NCI-H1694 treated with DMSO at 0.1 percent for 48 hours (cell line): Measurements from ENCODE around the gene EDC4.
A peak's percentile ranks its signal among the peaks of the same experiment; 100 is the strongest.
"Not testable (repeated sequence)": the region's sequence is repeated elsewhere in the genome, so short reads cannot be mapped to it uniquely, and the experiment has no call there.

Experiments used
- DNase-seq: peaks from one replicate; lab custom pipeline; 2025; lab: John Stamatoyannopoulos, UW

The EDC4 gene

DNA sequence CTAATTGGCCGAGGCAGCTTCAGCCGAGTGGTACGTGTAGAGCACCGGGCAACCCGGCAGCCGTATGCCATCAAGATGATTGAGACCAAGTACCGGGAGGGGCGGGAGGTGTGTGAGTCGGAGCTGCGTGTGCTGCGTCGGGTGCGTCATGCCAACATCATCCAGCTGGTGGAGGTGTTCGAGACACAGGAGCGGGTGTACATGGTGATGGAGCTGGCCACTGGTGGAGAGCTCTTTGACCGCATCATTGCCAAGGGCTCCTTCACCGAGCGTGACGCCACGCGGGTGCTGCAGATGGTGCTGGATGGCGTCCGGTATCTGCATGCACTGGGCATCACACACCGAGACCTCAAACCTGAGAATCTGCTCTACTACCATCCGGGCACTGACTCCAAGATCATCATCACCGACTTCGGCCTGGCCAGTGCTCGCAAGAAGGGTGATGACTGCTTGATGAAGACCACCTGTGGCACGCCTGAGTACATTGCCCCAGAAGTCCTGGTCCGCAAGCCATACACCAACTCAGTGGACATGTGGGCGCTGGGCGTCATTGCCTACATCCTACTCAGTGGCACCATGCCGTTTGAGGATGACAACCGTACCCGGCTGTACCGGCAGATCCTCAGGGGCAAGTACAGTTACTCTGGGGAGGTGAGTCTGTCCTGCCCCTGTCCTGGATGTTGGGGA, 36.3 kb downstream of the EDC4 start:
- no peak for DNase-seq

DNA sequence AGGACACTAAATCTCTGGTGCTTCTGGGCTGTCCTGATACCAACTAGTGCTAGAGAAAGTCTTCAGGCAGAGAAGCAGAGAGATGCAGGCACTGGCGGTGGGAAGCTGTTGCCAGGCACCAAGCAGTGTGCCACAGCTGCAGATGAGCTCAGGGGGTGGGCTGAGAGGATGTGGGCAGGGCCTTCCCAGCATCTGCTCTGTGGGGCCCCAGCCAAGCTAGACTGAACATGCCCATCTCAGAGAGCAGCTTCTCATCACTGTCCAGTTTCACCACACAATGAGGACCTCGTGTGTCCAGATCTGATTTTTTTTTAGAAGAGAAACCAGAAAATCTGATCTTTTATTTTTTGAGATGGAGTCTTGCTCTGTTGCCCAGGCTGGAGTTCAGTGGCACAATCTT, 37.3 kb downstream of the EDC4 start:
- peak; percentile 26 for DNase-seq

GRCh38 chr16:67914758-67915495, 42.1 kb downstream of the EDC4 start:
- no peak for DNase-seq

GRCh38 chr16:67915496-67915769, 42.6 kb downstream of the EDC4 start:
- not testable (repeated sequence) for DNase-seq

DNA sequence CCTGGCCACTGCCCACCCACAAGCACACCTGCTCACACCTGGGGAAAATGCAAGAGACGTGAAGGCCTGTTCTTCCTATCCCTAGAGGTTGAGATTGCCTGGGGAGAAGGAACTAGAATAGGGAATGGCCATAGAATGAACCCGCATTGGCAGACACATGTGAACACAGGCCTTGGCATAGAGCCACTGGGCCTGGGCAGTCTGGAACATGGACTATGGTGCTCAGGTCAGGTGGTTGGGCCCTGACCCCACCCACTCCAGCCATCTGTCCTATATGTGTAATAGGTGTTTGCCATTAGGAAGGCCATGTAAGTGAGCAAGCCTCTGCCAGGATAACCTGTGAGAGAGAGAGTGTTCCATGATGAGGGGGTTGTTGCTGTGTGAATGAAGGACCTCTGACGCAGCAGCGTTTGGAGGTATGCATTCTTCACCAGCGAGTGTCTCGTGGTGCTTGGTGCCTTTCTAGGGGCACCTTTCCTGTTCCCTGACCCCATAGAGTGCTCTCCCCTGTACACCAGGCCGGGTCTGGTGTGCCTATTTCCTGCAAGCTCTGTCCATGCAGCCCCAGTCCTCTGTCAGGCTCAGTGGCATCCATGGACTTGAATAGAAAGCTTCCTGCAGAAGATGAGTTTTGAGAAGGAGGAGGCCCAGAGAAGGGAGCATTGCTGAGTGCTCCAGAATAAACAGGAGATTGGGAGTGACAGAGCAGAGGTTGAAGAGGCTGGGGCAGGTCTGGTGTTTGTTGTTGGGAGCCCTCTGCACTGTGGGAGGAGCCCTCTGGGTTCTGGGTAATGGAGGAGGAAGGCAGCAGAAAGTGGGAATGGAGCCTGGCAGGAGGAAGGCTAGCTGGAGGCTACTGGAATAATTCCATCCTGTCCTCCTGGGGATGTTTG, 43.2 kb downstream of the EDC4 start:
- DNase-seq, result no peak

- DNase-seq, result no peak
Observed at GRCh38 chr16:67917140-67917851, 44.4 kb downstream of the EDC4 start.

DNA sequence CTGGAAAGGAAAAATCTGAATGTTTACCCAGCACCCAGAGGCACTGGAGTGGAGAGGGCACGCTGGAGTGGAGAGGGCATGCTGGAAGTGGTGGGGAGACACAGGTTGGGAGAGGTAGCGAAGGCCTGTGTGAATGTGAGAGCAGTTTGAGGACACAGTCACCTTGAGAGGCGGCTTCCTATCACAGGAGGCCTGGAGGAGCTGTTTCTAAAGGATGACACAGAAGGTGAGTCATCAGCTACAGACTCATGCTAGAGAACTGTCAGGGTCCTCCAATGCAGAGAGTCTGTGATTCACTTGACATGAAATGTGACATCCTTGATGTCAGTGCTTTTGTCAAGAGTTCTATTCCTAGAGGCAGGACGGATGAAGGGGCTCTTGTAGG, 45.0 kb downstream of the EDC4 start:
- DNase-seq, result no peak

DNA sequence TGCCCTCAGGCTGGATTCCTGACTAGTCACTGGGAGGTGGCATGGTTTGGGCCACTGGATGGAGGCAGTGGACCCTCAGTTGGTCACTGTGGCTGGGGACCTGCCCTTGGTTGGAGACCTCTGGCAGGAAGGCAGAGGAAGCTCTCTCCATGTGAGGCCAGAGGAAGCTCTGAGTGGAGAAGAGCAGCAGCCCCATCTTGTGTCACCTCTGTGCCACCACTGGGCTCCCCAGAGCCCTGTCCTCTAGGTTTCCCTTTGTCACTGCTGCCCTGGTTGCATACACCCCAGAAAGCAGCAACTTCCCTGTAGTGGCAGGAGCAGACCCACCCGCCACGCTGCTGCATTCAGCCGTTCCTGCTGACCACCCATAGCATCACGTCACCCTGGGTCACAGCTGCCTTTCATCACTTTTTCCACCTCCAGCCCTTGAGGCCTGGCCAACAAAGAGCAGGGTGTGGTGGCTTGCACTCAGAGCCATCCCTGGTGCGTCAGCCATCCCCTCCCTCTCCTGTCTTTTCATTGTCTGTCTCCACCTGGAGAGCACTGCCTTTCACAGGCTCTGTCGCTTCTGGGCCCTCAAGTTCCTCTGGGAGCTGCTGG, 46.9 kb downstream of the EDC4 start:
- DNase-seq, result no peak

DNA sequence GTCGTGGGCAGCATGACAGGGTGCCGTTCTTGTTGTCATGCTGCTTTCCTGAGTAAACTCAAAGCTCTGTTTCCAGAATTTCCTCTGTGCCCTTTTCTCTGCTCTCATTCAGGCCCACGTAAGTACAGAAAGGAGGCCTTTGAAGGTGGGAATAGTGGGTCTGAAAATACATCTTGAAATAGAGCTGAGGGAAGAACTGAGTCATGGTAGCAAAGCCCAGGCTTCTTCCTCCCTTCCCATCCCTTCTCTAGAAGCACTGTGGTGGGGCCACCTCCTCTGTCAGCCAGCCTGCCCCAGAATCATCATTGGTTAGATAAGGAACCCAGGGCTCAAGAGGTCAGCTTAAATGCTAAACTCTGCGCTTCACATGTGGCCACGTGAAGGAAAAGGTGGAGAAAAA, 49.4 kb downstream of the EDC4 start:
- no peak for DNase-seq

- DNase-seq, result no peak
Observed at GRCh38 chr16:67922740-67923139, 49.9 kb downstream of the EDC4 start.

- DNase-seq, result no peak
Observed at GRCh38 chr16:67923414-67924116, 50.7 kb downstream of the EDC4 start.

DNA sequence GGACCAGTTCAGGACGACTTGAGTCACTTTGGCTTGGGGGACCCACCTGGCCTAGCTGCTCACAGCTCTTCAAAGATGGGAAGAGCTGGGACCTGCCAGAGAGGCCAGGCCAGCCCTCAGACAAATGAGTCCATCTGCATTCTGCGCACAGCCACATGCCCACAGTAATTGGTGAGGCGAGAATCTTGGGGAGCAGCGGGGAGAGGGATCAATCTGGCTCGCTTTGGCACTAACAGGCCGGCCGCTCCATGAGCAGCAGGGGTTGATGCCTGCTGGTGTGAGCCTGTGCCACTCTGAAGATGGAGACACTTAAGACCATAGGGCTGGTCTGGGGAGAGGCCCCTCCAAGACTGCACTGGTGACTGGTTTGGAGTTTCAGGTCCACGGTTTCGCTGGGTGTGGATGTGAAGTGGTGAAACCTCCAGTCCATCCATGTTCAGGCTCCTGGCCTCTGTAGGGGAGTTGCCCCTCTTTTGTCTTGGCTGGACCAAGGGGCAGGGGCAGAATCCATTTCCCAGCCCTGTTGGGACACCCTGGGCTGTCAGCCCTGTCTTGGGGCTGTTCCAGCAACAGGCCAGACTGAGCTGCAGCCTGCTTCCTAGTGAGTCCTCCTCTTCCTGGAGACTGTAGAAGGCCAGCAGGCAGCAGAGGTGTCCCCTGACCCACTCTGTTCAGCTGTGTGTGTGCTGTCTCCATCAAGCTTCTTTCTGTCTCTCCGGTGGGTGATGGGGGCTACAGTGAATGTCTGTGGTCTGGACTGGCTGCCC, 51.5 kb downstream of the EDC4 start:
- DNase-seq, result no peak

DNA sequence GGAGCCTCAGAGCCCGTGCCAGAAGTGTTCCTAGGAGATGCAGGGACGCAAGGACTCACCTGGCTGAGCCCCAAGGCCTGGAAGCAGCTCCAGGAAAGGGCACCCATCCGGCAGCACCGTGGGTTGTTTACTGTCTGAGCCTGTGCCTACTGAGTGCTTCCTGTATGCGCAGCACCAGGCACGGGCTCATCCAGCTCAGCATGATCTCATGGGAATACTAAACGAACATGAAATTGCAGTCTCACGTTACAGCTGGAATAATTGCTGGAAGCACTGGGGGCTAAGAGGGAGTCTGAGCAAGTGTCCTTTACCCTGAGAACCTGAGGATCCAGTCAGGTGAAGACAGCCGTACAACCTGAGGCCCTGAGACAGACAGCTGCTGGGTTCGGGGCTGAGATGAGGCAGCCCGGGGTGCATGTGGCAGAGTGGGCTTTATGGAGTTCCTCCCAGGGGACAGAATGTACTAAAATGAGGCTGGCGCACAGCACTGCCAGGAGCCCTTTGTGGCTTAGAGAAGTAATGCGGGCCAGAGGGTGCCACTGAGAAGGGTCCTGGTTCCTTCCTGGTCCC, 53.4 kb downstream of the EDC4 start:
- peak; percentile 44 for DNase-seq

GRCh38 chr16:67927131-67927941, 54.5 kb downstream of the EDC4 start:
- DNase-seq, result no peak

DNA sequence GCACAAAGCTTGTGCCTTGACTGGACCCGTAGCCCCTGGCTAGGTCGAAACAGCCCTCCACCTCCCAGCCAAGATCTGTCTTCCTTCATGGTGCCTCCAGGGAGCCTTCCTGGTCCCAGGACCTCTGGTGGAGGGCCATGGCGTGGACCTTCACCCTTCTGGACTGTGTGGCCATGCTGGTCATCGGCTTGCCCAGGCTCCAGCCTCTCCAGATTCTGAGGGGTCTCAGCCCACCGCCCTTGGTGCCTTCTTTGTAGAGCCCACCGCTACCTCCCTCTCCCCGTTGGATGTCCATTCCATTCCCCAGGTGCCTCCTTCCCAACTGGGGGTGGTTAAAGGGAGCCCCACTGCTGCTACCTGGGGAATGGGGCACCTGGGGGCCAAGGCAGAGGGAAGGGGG, 55.3 kb downstream of the EDC4 start:
- DNase-seq, result no peak

DNA sequence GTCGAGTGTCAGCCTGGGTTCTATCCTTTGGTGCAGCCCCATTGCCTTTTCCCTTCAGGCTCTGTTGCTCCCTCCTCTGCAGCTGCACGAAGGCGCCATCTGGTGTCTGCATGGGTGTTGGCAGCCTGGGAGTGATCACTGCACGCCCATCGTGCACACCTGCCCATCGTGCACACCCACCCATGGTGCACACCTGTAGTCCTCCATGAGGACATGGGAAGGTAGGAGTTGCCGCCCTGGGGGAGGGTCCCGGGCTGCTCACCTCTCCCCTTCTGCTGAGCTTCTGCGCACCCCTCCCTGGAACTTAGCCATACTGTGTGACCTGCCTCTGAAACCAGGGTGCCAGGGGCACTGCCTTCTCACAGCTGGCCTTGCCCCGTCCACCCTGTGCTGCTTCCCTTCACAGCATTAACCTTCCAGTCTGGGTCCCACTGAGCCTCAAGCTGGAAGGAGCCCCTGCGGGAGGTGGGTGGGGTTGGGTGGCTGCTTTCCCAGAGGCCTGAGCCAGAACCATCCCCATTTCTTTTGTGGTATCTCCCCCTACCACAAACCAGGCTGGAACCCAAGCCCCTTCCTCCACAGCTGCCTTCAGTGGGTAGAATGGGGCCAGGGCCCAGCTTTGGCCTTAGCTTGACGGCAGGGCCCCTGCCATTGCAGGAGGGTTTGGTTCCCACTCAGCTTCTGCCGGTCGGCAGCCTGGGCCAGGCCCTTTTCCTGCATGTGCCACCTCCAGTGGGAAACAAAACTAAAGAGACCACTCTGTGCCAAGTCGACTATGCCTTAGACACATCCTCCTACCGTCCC, 55.9 kb downstream of the EDC4 start:
- DNase-seq, result peak; percentile 46

DNA sequence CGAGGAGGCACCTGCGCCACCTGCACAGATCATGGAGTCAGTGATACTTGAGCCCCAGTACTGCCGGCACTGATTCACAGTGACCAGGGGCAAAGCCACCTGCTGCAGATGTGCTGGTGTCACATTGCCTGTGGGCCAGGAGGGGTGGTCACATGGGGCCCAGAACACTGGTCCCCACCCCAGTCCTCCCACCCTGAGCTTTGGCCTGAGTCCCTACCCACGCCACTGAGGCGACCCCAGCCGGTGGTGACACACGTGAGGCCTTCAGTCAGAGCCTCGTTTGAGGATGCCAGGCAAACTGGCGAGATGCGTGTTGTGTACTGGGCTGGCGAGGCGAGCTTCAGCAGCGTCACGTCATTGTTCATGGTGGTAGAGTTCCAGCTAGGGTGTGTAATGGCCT, 57.3 kb downstream of the EDC4 start:
- DNase-seq, result no peak

GRCh38 chr16:67930678-67931211, 57.9 kb downstream of the EDC4 start:
- no peak for DNase-seq
